OCI-LY1 (cell line): ENCODE results near the gene ADGRG1.

ENCODE experiments used
- CTCF ChIP-seq: fragments of 200-600 bp; sonication (generic), shearing (Covaris generic); IDR thresholded peaks from 2 replicates; pipeline ENCODE4 v1.5.1; 2017; ENCODE audit warnings: mild to moderate bottlenecking, antibody characterized with exemption, low read length, moderate library complexity, mixed read lengths
- EZH2 ChIP-seq: fragments of 200-600 bp; sonication (generic), shearing (Covaris generic); IDR thresholded peaks from 2 replicates; pipeline ENCODE4 v1.8.0; 2017; ENCODE audit warnings: borderline replicate concordance, mixed run types, mild to moderate bottlenecking, antibody characterized with exemption, low read length, moderate library complexity, mixed read lengths

- TF ChIP-seq CTCF (no peak), EZH2 (no peak)
Measured at GRCh38 chr16:57619606-57620334, 8.7 kb upstream of the ADGRG1 start.
